ENCODE results near the gene ATP5F1A.

DNA sequence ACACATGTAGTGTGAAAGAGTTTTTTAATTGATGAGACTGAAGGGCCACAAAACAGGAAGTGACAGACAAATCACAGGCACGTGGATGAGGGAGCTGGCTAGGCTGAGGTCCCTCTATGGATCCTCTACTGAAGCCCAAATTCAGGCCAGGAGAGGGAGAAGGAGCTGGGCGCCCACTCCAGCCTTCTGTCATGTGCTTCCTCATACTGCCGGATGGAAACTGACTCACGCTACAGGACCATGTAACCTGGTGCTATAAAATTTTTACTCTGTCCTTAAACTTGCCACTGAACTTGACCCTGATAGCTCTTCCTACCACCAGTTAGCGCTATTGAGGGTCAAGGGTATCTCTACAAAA is 57.4 kb downstream of the ATP5F1A start:
- TF ChIP-seq, protein P1, sequence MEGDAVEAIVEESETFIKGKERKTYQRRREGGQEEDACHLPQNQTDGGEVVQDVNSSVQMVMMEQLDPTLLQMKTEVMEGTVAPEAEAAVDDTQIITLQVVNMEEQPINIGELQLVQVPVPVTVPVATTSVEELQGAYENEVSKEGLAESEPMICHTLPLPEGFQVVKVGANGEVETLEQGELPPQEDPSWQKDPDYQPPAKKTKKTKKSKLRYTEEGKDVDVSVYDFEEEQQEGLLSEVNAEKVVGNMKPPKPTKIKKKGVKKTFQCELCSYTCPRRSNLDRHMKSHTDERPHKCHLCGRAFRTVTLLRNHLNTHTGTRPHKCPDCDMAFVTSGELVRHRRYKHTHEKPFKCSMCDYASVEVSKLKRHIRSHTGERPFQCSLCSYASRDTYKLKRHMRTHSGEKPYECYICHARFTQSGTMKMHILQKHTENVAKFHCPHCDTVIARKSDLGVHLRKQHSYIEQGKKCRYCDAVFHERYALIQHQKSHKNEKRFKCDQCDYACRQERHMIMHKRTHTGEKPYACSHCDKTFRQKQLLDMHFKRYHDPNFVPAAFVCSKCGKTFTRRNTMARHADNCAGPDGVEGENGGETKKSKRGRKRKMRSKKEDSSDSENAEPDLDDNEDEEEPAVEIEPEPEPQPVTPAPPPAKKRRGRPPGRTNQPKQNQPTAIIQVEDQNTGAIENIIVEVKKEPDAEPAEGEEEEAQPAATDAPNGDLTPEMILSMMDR (IDR thresholded peaks at IDR 0.05), result no peak
- TF ChIP-seq EP300 (IDR thresholded peaks at IDR 0.05) (no peak), POLR2A (IDR thresholded peaks at IDR 0.05) (no peak), POLR2AphosphoS5 (IDR thresholded peaks at IDR 0.05) (no peak)

Data from upper lobe of left lung (tissue), 4 donors.